ENCODE results near the gene PRR36. TPM values are rescaled to one million over a fixed set of nuclear protein-coding genes. Genes with fewer than 3 reads are reported as not detected.
A peak's percentile ranks its signal among the peaks of the same experiment; 100 is the strongest.

The PRR36 gene
- total RNA-seq, result 1 to 10 TPM; 1.2 to 4.2 TPM
- 10 to 100 TPM in 3 of 6 donors, 1 to 10 TPM in 3; 8.4 to 13.4 (median 10.1) TPM for polyA plus RNA-seq (ENCODE audit: insufficient read length in 6 of 6)
- long read RNA-seq, donor 1, result 0 reads
- long read RNA-seq, donor 2, result 0 reads
- long read RNA-seq, donor 3, partial matches to known transcripts, result 5 of 5 reads
- long read RNA-seq, donor 3, other reads (novel, unspliced or antisense), result 0 of 5 reads
- long read RNA-seq, donor 4, partial matches to known transcripts, result 0 of 1 reads
- long read RNA-seq, donor 4, other reads (novel, unspliced or antisense), result 1 of 1 reads
- long read RNA-seq, donor 5, partial matches to known transcripts, result 5 of 5 reads
- long read RNA-seq, donor 5, other reads (novel, unspliced or antisense), result 0 of 5 reads
- long read RNA-seq, donor 6, result 0 reads
- long read RNA-seq, donor 7, full-length matches to known transcripts, result 1 of 1 reads
- long read RNA-seq, donor 7, partial matches to known transcripts, result 0 of 1 reads
- long read RNA-seq, donor 7, other reads (novel, unspliced or antisense), result 0 of 1 reads
- long read RNA-seq, donor 8, partial matches to known transcripts, result 5 of 5 reads
- long read RNA-seq, donor 8, other reads (novel, unspliced or antisense), result 0 of 5 reads
- long read RNA-seq, donor 9, result 0 reads
- long read RNA-seq, donor 10, result 0 reads
- long read RNA-seq, donor 11, result 0 reads
- long read RNA-seq, donor 12, full-length matches to known transcripts, result 1 of 1 reads
- long read RNA-seq, donor 12, partial matches to known transcripts, result 0 of 1 reads
- long read RNA-seq, donor 12, other reads (novel, unspliced or antisense), result 0 of 1 reads

- Histone ChIP-seq H3K27me3 (peaks cover 27 to 56% of the 10 kb centered on the region in 2 donors), H3K4me3 (peak within 1 kb of the TSS; percentile 7 to 35), H3K4me1 (peaks cover 3 to 39% of the 10 kb centered on the region in 2 donors), H3K9me3 (no peaks in the 10 kb centered on the region), H3K27ac (no peak within 1 kb of the TSS), H3K36me3 (no peaks in the 10 kb centered on the region)
- DNase-seq (peak in 1 of 4 donors; percentile 82), ATAC-seq (peak; percentile 53)
- intact Hi-C loops (cut with DNase I), result no loop called here
- TF ChIP-seq CTCF (IDR thresholded peaks at IDR 0.05), result no peak
Observed at GRCh38 chr19:7874076-7874896, at the start of gene PRR36. PRR36 (minus strand) TSS chr19:7874390; CDS start chr19:7873689, 701 bp downstream.

- ATAC-seq (no peak), DNase-seq (peak in 1 of 4 donors; percentile 81)
- H3K9me3 ChIP-seq, result no peaks in the 10 kb centered on the region
- H3K27me3 ChIP-seq, result peaks cover 6 to 26% of the 10 kb centered on the region in 2 donors
- TF ChIP-seq CTCF (IDR thresholded peaks at IDR 0.05), result no peak
- peaks cover 0 to 30% of the 10 kb centered on the region in 2 donors for H3K36me3 ChIP-seq
- intact Hi-C loops (cut with DNase I), result no loop called here
- H3K4me1 ChIP-seq, result peaks cover 19 to 54% of the 10 kb centered on the region in 2 donors
- H3K27ac ChIP-seq, result no peak overlapping the region
- H3K4me3 ChIP-seq, result no peak overlapping the region
Observed at GRCh38 chr19:7923295-7924191, 49.4 kb upstream of the PRR36 start.

- no peaks in the 10 kb centered on the region for H3K9me3 ChIP-seq
- H3K4me1 ChIP-seq, result peaks cover 21 to 60% of the 10 kb centered on the region in 2 donors
- peaks cover 14 to 34% of the 10 kb centered on the region in 2 donors for H3K27me3 ChIP-seq
- no peak overlapping the region for H3K4me3 ChIP-seq
- intact Hi-C loops (cut with DNase I), result no loop called here
- DNase-seq (no peak), ATAC-seq (no peak)
- no peak overlapping the region for H3K27ac ChIP-seq
- peaks cover 0 to 29% of the 10 kb centered on the region in 2 donors for H3K36me3 ChIP-seq
- TF ChIP-seq CTCF (IDR thresholded peaks at IDR 0.05), result no peak
Observed at GRCh38 chr19:7922836-7923195, 48.6 kb upstream of the PRR36 start.

GRCh38 chr19:7921967-7922835 is 48.0 kb upstream of the PRR36 start:
- ATAC-seq (no peak), DNase-seq (peak in 1 of 4 donors; percentile 69)
- intact Hi-C loops (cut with DNase I), result no loop called here
- peaks cover 0 to 25% of the 10 kb centered on the region in 2 donors for H3K36me3 ChIP-seq
- peaks cover 20 to 40% of the 10 kb centered on the region in 2 donors for H3K27me3 ChIP-seq
- H3K4me3 ChIP-seq, result peak overlapping the region in 1 of 2 donors; percentile 72
- peaks cover 27 to 66% of the 10 kb centered on the region in 2 donors for H3K4me1 ChIP-seq
- no peak for TF ChIP-seq CTCF (IDR thresholded peaks at IDR 0.05)
- H3K9me3 ChIP-seq, result no peaks in the 10 kb centered on the region
- H3K27ac ChIP-seq, result no peak overlapping the region
